HEK293 (cell line): Measurements from ENCODE around the gene DPEP1.

Experiments used
- CTCF ChIA-PET: fragments of 350-600 bp; formaldehyde crosslinking; extraction: SDS; loops from one replicate; lab custom pipeline; 2021; ENCODE audit warnings: antibody characterized with exemption; lab: Yijun Ruan, JAX
- POLR2A ChIA-PET: fragments of 300-600 bp; formaldehyde crosslinking; extraction: SDS; loops from one replicate; lab custom pipeline; 2020; ENCODE audit warnings: antibody characterized with exemption, inconsistent platforms; lab: Yijun Ruan, JAX
- H3K27ac ChIP-seq: fragments of 200-500 bp; sonication (Bioruptor generic); 2 replicates; pipeline ENCODE4 v1.5.1; 2014; ENCODE audit warnings: low read depth, low read length, control low read depth, inconsistent platforms; ENCODE audit errors: extremely low read depth
- H3K36me3 ChIP-seq, 2 experiments: fragments of 200-500 bp in 1 of 2; sonication (Bioruptor generic) in 1 of 2; 1 replicate in 1 of 2; 2 replicates in 1 of 2; pipeline ENCODE4 v1.5.1; 2014 to 2017; ENCODE audit warnings: inconsistent platforms in 2 of 2, low read length in 2 of 2; ENCODE audit not compliant: control insufficient read depth in 2 of 2, insufficient read depth in 1 of 2
- H3K4me1 ChIP-seq: fragments of 200-500 bp; sonication (Bioruptor generic); 2 replicates; pipeline ENCODE4 v1.5.1; 2014; ENCODE audit warnings: mild to moderate bottlenecking, low read length, inconsistent platforms; ENCODE audit not compliant: control insufficient read depth, insufficient read depth
- H3K4me3 ChIP-seq: 2 replicates; pipeline ENCODE4 v1.5.1; 2011; ENCODE audit warnings: low read depth, mild to moderate bottlenecking, control low read depth, low read length, moderate library complexity
- H3K9me3 ChIP-seq: fragments of 200-500 bp; sonication (Bioruptor generic); 2 replicates; pipeline ENCODE4 v1.5.1; 2014; ENCODE audit warnings: low read depth, low read length, inconsistent platforms; ENCODE audit not compliant: control insufficient read depth, insufficient read depth
- GLI4 ChIP-seq: fragments of 450-650 bp; formaldehyde crosslinking; IDR thresholded peaks from 2 replicates; pipeline ENCODE4 v1.5.1; 2016; ENCODE audit warnings: missing biosample characterization, missing genetic modification characterization
- GLIS2 ChIP-seq: fragments of 450-650 bp; formaldehyde crosslinking; IDR thresholded peaks from 2 replicates; pipeline ENCODE4 v1.5.1; 2016; ENCODE audit warnings: missing biosample characterization, missing genetic modification characterization
- SCRT2 ChIP-seq: fragments of 450-650 bp; formaldehyde crosslinking; IDR thresholded peaks from 2 replicates; pipeline ENCODE4 v1.5.1; 2016; ENCODE audit warnings: missing biosample characterization, missing genetic modification characterization
- ZBTB6 ChIP-seq: fragments of 450-650 bp; formaldehyde crosslinking; IDR thresholded peaks from 2 replicates; pipeline ENCODE4 v1.5.1; 2017; ENCODE audit warnings: missing biosample characterization, missing genetic modification characterization
- ZIC2 ChIP-seq: fragments of 450-650 bp; formaldehyde crosslinking; IDR thresholded peaks from 2 replicates; pipeline ENCODE4 v1.5.1; 2016; ENCODE audit warnings: missing biosample characterization, missing genetic modification characterization
- ZNF133 ChIP-seq: fragments of 450-650 bp; formaldehyde crosslinking; IDR thresholded peaks from 2 replicates; pipeline ENCODE4 v1.5.1; 2016; ENCODE audit warnings: missing biosample characterization, missing genetic modification characterization
- ZNF202 ChIP-seq: fragments of 450-650 bp; formaldehyde crosslinking; IDR thresholded peaks from 2 replicates; pipeline ENCODE4 v1.5.1; 2016; ENCODE audit warnings: missing biosample characterization, missing genetic modification characterization, borderline replicate concordance
- ZNF37A ChIP-seq: fragments of 450-650 bp; IDR thresholded peaks from 2 replicates; pipeline ENCODE4 v1.5.1; 2018; ENCODE audit warnings: missing biosample characterization, missing genetic modification characterization
- ZNF514 ChIP-seq: fragments of 450-650 bp; formaldehyde crosslinking; IDR thresholded peaks from 2 replicates; pipeline ENCODE4 v1.5.1; 2016; ENCODE audit warnings: missing biosample characterization, missing genetic modification characterization
- ZNF571 ChIP-seq: fragments of 450-650 bp; formaldehyde crosslinking; IDR thresholded peaks from 2 replicates; pipeline ENCODE4 v1.5.0; 2017; ENCODE audit warnings: missing biosample characterization, missing genetic modification characterization
- ZNF639 ChIP-seq: fragments of 450-650 bp; formaldehyde crosslinking; IDR thresholded peaks from 2 replicates; pipeline ENCODE4 v1.5.1; 2016; ENCODE audit warnings: missing biosample characterization, missing genetic modification characterization
- ZNF660 ChIP-seq: fragments of 450-650 bp; IDR thresholded peaks from 2 replicates; pipeline ENCODE4 v1.5.1; 2018; ENCODE audit warnings: missing biosample characterization, mild to moderate bottlenecking, missing genetic modification characterization
- ZNF768 ChIP-seq: fragments of 450-650 bp; formaldehyde crosslinking; IDR thresholded peaks from 2 replicates; pipeline ENCODE4 v1.5.1; 2018; ENCODE audit warnings: missing biosample characterization, mild to moderate bottlenecking, missing genetic modification characterization
- ZXDB ChIP-seq: fragments of 450-650 bp; formaldehyde crosslinking; IDR thresholded peaks from 2 replicates; pipeline ENCODE4 v1.5.1; 2016; ENCODE audit warnings: missing biosample characterization, missing genetic modification characterization
- TF ChIP-seq, protein P1 (sequence below): fragments of 450-650 bp; formaldehyde crosslinking; IDR thresholded peaks from 2 replicates; pipeline ENCODE4 v1.5.1; 2016; ENCODE audit warnings: missing biosample characterization, missing genetic modification characterization
- TF ChIP-seq, protein P2 (sequence below): fragments of 450-650 bp; formaldehyde crosslinking; optimal IDR thresholded peaks from 2 replicates; pipeline ENCODE3; 2016; ENCODE audit warnings: missing biosample characterization, mild to moderate bottlenecking, missing genetic modification characterization
- TF ChIP-seq, protein P3 (sequence below): fragments of 450-650 bp; formaldehyde crosslinking; IDR thresholded peaks from 2 replicates; pipeline ENCODE4 v1.5.1; 2017; ENCODE audit warnings: missing biosample characterization, missing genetic modification characterization
- TF ChIP-seq, protein P4 (sequence below): fragments of 450-650 bp; formaldehyde crosslinking; IDR thresholded peaks from 2 replicates; pipeline ENCODE4 v1.5.1; 2016; ENCODE audit warnings: missing biosample characterization, missing genetic modification characterization

Gene DPEP1

DNA sequence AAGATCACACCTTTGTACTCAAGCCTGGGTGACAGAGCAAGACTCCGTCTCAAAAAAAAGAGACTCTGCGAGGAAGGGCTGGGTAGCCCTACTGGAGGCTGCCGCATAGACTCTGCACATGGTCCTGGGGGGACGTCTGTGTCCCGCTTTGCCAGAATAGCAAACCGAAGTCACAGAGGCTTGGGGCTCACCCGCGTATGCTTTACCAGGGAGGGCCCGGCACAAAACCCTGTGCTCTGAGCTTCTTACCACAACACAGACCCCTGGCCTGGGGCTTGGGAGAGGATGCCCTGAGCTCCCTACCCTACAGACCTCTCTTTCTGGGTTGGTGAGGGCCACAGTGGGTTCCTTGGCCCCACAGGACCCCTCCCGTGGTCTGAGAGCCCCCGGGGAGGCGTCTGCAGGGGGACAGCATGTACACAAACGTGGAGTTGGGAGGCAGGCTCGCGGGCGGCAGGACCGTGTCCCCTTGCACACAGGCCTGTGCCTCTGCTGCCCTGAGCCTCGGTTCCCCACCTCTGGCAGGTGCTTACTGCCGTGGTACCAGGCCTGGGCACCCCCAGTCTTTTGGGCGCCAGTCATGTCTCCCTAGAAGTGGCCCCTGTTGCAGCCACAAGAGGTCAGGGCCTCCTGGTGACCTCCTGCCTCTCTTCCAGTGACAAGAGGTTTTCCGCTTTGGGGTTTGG lies 24.1 kb upstream of the DPEP1 start:
- no peaks in the 10 kb centered on the region for H3K4me1 ChIP-seq
- ChIA-PET CTCF (interaction anchor here (0.7 kb wide), 1 partner anchor 174 kb away, joined by 3 read pairs; no protein-coding TSS in a partner anchor), POLR2A (no interaction called here)
- no peak overlapping the region for H3K27ac ChIP-seq
- no peak overlapping the region for H3K4me3 ChIP-seq
- no peaks in the 10 kb centered on the region for H3K36me3 ChIP-seq
- TF ChIP-seq ZNF133: no peak
- TF ChIP-seq GLIS2 (tag by site-specific recombination): no peak
- TF ChIP-seq, protein P1, sequence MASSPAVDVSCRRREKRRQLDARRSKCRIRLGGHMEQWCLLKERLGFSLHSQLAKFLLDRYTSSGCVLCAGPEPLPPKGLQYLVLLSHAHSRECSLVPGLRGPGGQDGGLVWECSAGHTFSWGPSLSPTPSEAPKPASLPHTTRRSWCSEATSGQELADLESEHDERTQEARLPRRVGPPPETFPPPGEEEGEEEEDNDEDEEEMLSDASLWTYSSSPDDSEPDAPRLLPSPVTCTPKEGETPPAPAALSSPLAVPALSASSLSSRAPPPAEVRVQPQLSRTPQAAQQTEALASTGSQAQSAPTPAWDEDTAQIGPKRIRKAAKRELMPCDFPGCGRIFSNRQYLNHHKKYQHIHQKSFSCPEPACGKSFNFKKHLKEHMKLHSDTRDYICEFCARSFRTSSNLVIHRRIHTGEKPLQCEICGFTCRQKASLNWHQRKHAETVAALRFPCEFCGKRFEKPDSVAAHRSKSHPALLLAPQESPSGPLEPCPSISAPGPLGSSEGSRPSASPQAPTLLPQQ (tag by site-specific recombination): no peak
- no peak for TF ChIP-seq ZNF660 (tag by site-specific recombination)
- no peak for TF ChIP-seq ZXDB (tag by site-specific recombination)
- no peak for TF ChIP-seq ZBTB6
- TF ChIP-seq ZIC2 (tag by site-specific recombination): no peak
- TF ChIP-seq, protein P2, sequence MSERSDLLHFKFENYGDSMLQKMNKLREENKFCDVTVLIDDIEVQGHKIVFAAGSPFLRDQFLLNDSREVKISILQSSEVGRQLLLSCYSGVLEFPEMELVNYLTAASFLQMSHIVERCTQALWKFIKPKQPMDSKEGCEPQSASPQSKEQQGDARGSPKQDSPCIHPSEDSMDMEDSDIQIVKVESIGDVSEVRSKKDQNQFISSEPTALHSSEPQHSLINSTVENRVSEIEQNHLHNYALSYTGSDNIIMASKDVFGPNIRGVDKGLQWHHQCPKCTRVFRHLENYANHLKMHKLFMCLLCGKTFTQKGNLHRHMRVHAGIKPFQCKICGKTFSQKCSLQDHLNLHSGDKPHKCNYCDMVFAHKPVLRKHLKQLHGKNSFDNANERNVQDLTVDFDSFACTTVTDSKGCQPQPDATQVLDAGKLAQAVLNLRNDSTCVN (tag by site-specific recombination): no peak
- TF ChIP-seq GLI4 (tag by site-specific recombination): no peak
- no peak for TF ChIP-seq ZNF514 (tag by site-specific recombination)
- no peak for TF ChIP-seq ZNF37A (tag by site-specific recombination)
- TF ChIP-seq ZNF768 (tag by site-specific recombination): no peak
- TF ChIP-seq ZNF202: no peak
- no peak for TF ChIP-seq ZNF639 (tag by site-specific recombination)
- TF ChIP-seq, protein P3, sequence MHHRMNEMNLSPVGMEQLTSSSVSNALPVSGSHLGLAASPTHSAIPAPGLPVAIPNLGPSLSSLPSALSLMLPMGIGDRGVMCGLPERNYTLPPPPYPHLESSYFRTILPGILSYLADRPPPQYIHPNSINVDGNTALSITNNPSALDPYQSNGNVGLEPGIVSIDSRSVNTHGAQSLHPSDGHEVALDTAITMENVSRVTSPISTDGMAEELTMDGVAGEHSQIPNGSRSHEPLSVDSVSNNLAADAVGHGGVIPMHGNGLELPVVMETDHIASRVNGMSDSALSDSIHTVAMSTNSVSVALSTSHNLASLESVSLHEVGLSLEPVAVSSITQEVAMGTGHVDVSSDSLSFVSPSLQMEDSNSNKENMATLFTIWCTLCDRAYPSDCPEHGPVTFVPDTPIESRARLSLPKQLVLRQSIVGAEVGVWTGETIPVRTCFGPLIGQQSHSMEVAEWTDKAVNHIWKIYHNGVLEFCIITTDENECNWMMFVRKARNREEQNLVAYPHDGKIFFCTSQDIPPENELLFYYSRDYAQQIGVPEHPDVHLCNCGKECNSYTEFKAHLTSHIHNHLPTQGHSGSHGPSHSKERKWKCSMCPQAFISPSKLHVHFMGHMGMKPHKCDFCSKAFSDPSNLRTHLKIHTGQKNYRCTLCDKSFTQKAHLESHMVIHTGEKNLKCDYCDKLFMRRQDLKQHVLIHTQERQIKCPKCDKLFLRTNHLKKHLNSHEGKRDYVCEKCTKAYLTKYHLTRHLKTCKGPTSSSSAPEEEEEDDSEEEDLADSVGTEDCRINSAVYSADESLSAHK (tag by site-specific recombination): no peak
- no peak for TF ChIP-seq SCRT2 (tag by site-specific recombination)
- TF ChIP-seq, protein P4, sequence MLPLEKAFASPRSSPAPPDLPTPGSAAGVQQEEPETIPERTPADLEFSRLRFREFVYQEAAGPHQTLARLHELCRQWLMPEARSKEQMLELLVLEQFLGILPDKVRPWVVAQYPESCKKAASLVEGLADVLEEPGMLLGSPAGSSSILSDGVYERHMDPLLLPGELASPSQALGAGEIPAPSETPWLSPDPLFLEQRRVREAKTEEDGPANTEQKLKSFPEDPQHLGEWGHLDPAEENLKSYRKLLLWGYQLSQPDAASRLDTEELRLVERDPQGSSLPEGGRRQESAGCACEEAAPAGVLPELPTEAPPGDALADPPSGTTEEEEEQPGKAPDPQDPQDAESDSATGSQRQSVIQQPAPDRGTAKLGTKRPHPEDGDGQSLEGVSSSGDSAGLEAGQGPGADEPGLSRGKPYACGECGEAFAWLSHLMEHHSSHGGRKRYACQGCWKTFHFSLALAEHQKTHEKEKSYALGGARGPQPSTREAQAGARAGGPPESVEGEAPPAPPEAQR: no peak
- TF ChIP-seq ZNF571: no peak
- H3K9me3 ChIP-seq: no peaks in the 10 kb centered on the region
